ENCODE results near the gene ARL3. TPM values are rescaled to one million over a fixed set of nuclear protein-coding genes. Genes with fewer than 3 reads are reported as not detected.

The ARL3 gene
- total and polyA plus RNA-seq, 2 of the 4 experiments (the other 2 are of a cell fraction), result 5.0 to 14.3 TPM

- ChIA-PET CTCF (no interaction called here), POLR2A (ENCODE audit: unreplicated experiment) (no interaction called here)
- intact Hi-C loops (cut with micrococcal nuclease), result no loop called here
Measured at GRCh38 chr10:102715880-102716279, 1.7 kb upstream of the ARL3 start.

More at GRCh38 chr10:102715880-102716279, 1.7 kb upstream of the ARL3 start:
- H3K36me3 ChIP-seq (ENCODE audit: control insufficient read depth, insufficient read depth, low read length), result no peaks in the 10 kb centered on the region
- H3K14ac ChIP-seq (replicated peaks; ENCODE audit: low read depth, low read length), result no peak overlapping the region
- in situ Hi-C loops (cut with MboI; ENCODE audit: low sequenced_read_pairs) (no loop called here), dilution Hi-C loops (cut with HindIII; ENCODE audit: low sequenced_read_pairs, unreplicated experiment) (no loop called here)
- H2BK120ac ChIP-seq (ENCODE audit: low read depth, low read length), result no peak overlapping the region
- BruUV-seq (replicated peaks), result no TSS peak
- no CpG with 5 or more reads among the region's 1 CpG for WGBS, 2 experiments (ENCODE audit: extremely low coverage in 2 of 2, insufficient read length in 1 of 2)
- no peak overlapping the region for H4K5ac ChIP-seq (ENCODE audit: low read depth, low read length)
- ATAC-seq (ENCODE audit: low read depth), result no peak
- peaks cover 35 to 62% of the 10 kb centered on the region in 2 experiments for H3K79me1 ChIP-seq (ENCODE audit: low read depth in 1 of 2, low read length in 2 of 2)
- H2BK15ac ChIP-seq (ENCODE audit: low read depth, low read length), result no peak overlapping the region
- H3K4me3 ChIP-seq (ENCODE audit: insufficient read depth, low read depth, low read length), result no peak overlapping the region
- no peak overlapping the region for H3K9ac ChIP-seq (ENCODE audit: low read depth, low read length)
- no peak overlapping the region for H2AFZ ChIP-seq (replicated peaks; ENCODE audit: low read length, poor library complexity)
- no peak overlapping the region for H2BK5ac ChIP-seq (ENCODE audit: low read depth, low read length, poor library complexity, severe bottlenecking)
- H3K27me3 ChIP-seq (ENCODE audit: control insufficient read depth, insufficient read depth, low read length), result no peaks in the 10 kb centered on the region
- DNase-seq, result no peak
- H2BK20ac ChIP-seq (ENCODE audit: low read depth, low read length), result no peak overlapping the region
- H3K4me1 ChIP-seq (ENCODE audit: control insufficient read depth, insufficient read depth, low read length), result peaks cover 9% of the 10 kb centered on the region
- peaks cover 2% of the 10 kb centered on the region; the same call in 1 of the 2 replicates for H4K20me1 ChIP-seq (ENCODE audit: insufficient read depth, low read length)
- H4K91ac ChIP-seq (ENCODE audit: insufficient read depth, low read depth, low read length), result no peak overlapping the region
- H3K56ac ChIP-seq (ENCODE audit: extremely low read depth, insufficient read depth, low read length), result no peak overlapping the region
- H2AK5ac ChIP-seq (ENCODE audit: low read depth, low read length), result no peak overlapping the region
- no peak overlapping the region for H3K4ac ChIP-seq (ENCODE audit: low read depth, low read length)
- H2AK9ac ChIP-seq (replicated peaks; ENCODE audit: low read depth, low read length, poor library complexity), result no peak overlapping the region
- H3K27ac ChIP-seq (ENCODE audit: insufficient read depth, low read length), result no peak overlapping the region
- H3K4me2 ChIP-seq (ENCODE audit: low read depth, low read length), result no peak overlapping the region
- H3K9me1 ChIP-seq (ENCODE audit: insufficient read depth, low read length), result peaks cover 10% of the 10 kb centered on the region
- H3K23ac ChIP-seq (ENCODE audit: low read depth, low read length), result no peak overlapping the region
- no peak overlapping the region for H3K18ac ChIP-seq (ENCODE audit: low read depth, low read length)
- no peaks in the 10 kb centered on the region for H3K9me3 ChIP-seq (ENCODE audit: control insufficient read depth, insufficient read depth, low read length)
- H4K8ac ChIP-seq (ENCODE audit: low read depth in 2 of 2, low read length in 2 of 2), result no peak overlapping the region
- TF ChIP-seq CTCF (conservative IDR thresholded peaks at IDR 0.05; ENCODE audit: low read depth, low read length) (no peak), POLR2A (IDR thresholded peaks at IDR 0.05; ENCODE audit: low read depth, low read length) (no peak), RCOR1 (IDR thresholded peaks at IDR 0.05; ENCODE audit: insufficient replicate concordance, low read length) (no peak), FOS (IDR thresholded peaks at IDR 0.05; ENCODE audit: low read depth, low read length) (no peak), ELK1 (IDR thresholded peaks at IDR 0.05; ENCODE audit: borderline replicate concordance, low read depth, low read length) (no peak), USF2 (IDR thresholded peaks at IDR 0.05; ENCODE audit: low read depth, low read length) (no peak), SMC3 (IDR thresholded peaks at IDR 0.05; ENCODE audit: low read depth, low read length) (no peak), CEBPB (IDR thresholded peaks at IDR 0.05; ENCODE audit: low read depth, low read length) (no peak), RFX5 (IDR thresholded peaks at IDR 0.05; ENCODE audit: low read depth, low read length) (no peak), NFE2L2 (IDR thresholded peaks at IDR 0.05; ENCODE audit: low read depth, low read length) (no peak)

All from IMR-90 (cell line).